SK-N-SH treated with all-trans-retinoic acid at 6 μM for 48 hours (cell line): ENCODE measurements around the gene RRBP1.

Experiments
- ATAC-seq: fragments of 200-7000 bp; cut with Tn5 transposase; 3 replicates; pipeline ENCODE4 v1.9.1; 2020; ENCODE audit warnings: mild to moderate bottlenecking, moderate library complexity
- ARNTL ChIP-seq: fragments of 450-650 bp; formaldehyde crosslinking; IDR thresholded peaks from 2 replicates; pipeline ENCODE4 v1.5.0; 2020; ENCODE audit warnings: low read depth, mild to moderate bottlenecking, moderate library complexity, borderline replicate concordance
- BACH2 ChIP-seq: fragments of 250-450 bp; sonication (Bioruptor Pico); IDR thresholded peaks from 2 replicates; pipeline ENCODE4 v1.9.0; 2021; ENCODE audit warnings: mild to moderate bottlenecking, borderline replicate concordance
- CSDC2 ChIP-seq: fragments of 250-450 bp; sonication (Bioruptor Pico); IDR thresholded peaks from 2 replicates; pipeline ENCODE4 v1.5.0; 2020; ENCODE audit warnings: mild to moderate bottlenecking, moderate library complexity
- ESRRG ChIP-seq: fragments of 250-450 bp; sonication (Bioruptor Pico); IDR thresholded peaks from 2 replicates; pipeline ENCODE4 v1.6.1; 2021; ENCODE audit warnings: mild to moderate bottlenecking
- OSR1 ChIP-seq: fragments of 250-450 bp; sonication (Bioruptor Pico); IDR thresholded peaks from 2 replicates; pipeline ENCODE4 v1.8.0; 2022; ENCODE audit warnings: moderate library complexity, mild to moderate bottlenecking, inconsistent platforms
- RARB ChIP-seq: fragments of 250-450 bp; sonication (Bioruptor Pico); IDR thresholded peaks from 2 replicates; pipeline ENCODE4 v1.8.0; 2021; ENCODE audit warnings: mild to moderate bottlenecking, moderate library complexity
- TCF4 ChIP-seq: fragments of 250-450 bp; sonication (Bioruptor Pico); IDR thresholded peaks from 2 replicates; pipeline ENCODE4 v1.8.0; 2021; ENCODE audit warnings: mild to moderate bottlenecking, moderate library complexity, borderline replicate concordance
- TSHZ2 ChIP-seq: fragments of 250-450 bp; sonication (Bioruptor Pico); IDR thresholded peaks from 2 replicates; pipeline ENCODE4 v1.5.0; 2020; ENCODE audit warnings: mild to moderate bottlenecking, moderate library complexity
- ZFP3 ChIP-seq: fragments of 250-450 bp; sonication (Bioruptor Pico); IDR thresholded peaks from 2 replicates; pipeline ENCODE4 v1.5.0; 2020; ENCODE audit warnings: mild to moderate bottlenecking, moderate library complexity
- ZNF565 ChIP-seq: fragments of 450-650 bp; formaldehyde crosslinking; conservative IDR thresholded peaks from 2 replicates; pipeline ENCODE4 v1.5.0; 2020; ENCODE audit warnings: low read depth, mild to moderate bottlenecking, moderate library complexity
- TF ChIP-seq, protein P1 (sequence below): fragments of 250-450 bp; sonication (Bioruptor Pico); IDR thresholded peaks from 2 replicates; pipeline ENCODE4 v1.8.0; 2021; ENCODE audit warnings: low read depth, mild to moderate bottlenecking, moderate library complexity, borderline replicate concordance
- TF ChIP-seq, protein P2 (sequence below): fragments of 250-450 bp; sonication (Bioruptor Pico); IDR thresholded peaks from 2 replicates; pipeline ENCODE4 v1.8.0; 2020; ENCODE audit warnings: mild to moderate bottlenecking, moderate library complexity, borderline replicate concordance
- TF ChIP-seq, protein P3 (sequence below): fragments of 250-450 bp; sonication (Bioruptor Pico); IDR thresholded peaks from 2 replicates; pipeline ENCODE4 v1.5.1; 2021; ENCODE audit warnings: mild to moderate bottlenecking, moderate library complexity
- TF ChIP-seq, protein P4 (sequence below): fragments of 250-450 bp; sonication (Bioruptor Pico); IDR thresholded peaks from 2 replicates; pipeline ENCODE4 v1.5.1; 2020; ENCODE audit warnings: low read depth, mild to moderate bottlenecking, moderate library complexity

RRBP1 gene

GRCh38 chr20:17657898-17658647, 24.0 kb downstream of the RRBP1 start:
- TF ChIP-seq BACH2 (CRISPR knock-in tag), result no peak
- TF ChIP-seq, protein P1, sequence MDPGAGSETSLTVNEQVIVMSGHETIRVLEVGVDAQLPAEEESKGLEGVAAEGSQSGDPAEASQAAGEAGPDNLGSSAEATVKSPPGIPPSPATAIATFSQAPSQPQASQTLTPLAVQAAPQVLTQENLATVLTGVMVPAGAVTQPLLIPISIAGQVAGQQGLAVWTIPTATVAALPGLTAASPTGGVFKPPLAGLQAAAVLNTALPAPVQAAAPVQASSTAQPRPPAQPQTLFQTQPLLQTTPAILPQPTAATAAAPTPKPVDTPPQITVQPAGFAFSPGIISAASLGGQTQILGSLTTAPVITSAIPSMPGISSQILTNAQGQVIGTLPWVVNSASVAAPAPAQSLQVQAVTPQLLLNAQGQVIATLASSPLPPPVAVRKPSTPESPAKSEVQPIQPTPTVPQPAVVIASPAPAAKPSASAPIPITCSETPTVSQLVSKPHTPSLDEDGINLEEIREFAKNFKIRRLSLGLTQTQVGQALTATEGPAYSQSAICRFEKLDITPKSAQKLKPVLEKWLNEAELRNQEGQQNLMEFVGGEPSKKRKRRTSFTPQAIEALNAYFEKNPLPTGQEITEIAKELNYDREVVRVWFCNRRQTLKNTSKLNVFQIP, result no peak
- no peak for TF ChIP-seq ZFP3 (CRISPR knock-in tag)
- TF ChIP-seq, protein P2, sequence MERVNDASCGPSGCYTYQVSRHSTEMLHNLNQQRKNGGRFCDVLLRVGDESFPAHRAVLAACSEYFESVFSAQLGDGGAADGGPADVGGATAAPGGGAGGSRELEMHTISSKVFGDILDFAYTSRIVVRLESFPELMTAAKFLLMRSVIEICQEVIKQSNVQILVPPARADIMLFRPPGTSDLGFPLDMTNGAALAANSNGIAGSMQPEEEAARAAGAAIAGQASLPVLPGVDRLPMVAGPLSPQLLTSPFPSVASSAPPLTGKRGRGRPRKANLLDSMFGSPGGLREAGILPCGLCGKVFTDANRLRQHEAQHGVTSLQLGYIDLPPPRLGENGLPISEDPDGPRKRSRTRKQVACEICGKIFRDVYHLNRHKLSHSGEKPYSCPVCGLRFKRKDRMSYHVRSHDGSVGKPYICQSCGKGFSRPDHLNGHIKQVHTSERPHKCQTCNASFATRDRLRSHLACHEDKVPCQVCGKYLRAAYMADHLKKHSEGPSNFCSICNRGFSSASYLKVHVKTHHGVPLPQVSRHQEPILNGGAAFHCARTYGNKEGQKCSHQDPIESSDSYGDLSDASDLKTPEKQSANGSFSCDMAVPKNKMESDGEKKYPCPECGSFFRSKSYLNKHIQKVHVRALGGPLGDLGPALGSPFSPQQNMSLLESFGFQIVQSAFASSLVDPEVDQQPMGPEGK (CRISPR knock-in tag), result no peak
- TF ChIP-seq, protein P3, sequence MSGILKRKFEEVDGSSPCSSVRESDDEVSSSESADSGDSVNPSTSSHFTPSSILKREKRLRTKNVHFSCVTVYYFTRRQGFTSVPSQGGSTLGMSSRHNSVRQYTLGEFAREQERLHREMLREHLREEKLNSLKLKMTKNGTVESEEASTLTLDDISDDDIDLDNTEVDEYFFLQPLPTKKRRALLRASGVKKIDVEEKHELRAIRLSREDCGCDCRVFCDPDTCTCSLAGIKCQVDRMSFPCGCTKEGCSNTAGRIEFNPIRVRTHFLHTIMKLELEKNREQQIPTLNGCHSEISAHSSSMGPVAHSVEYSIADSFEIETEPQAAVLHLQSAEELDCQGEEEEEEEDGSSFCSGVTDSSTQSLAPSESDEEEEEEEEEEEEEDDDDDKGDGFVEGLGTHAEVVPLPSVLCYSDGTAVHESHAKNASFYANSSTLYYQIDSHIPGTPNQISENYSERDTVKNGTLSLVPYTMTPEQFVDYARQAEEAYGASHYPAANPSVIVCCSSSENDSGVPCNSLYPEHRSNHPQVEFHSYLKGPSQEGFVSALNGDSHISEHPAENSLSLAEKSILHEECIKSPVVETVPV (CRISPR knock-in tag), result no peak
- TF ChIP-seq, protein P4, sequence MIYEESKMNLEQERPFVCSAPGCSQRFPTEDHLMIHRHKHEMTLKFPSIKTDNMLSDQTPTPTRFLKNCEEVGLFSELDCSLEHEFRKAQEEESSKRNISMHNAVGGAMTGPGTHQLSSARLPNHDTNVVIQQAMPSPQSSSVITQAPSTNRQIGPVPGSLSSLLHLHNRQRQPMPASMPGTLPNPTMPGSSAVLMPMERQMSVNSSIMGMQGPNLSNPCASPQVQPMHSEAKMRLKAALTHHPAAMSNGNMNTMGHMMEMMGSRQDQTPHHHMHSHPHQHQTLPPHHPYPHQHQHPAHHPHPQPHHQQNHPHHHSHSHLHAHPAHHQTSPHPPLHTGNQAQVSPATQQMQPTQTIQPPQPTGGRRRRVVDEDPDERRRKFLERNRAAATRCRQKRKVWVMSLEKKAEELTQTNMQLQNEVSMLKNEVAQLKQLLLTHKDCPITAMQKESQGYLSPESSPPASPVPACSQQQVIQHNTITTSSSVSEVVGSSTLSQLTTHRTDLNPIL (CRISPR knock-in tag), result no peak
- TF ChIP-seq ZNF565 (CRISPR knock-in tag), result no peak
- no peak for TF ChIP-seq CSDC2 (CRISPR knock-in tag)
- no peak for TF ChIP-seq TSHZ2 (CRISPR knock-in tag)
- TF ChIP-seq OSR1 (CRISPR knock-in tag), result no peak
- TF ChIP-seq RARB (CRISPR knock-in tag), result no peak
- no peak for TF ChIP-seq TCF4 (CRISPR knock-in tag)
- no peak for ATAC-seq

DNA sequence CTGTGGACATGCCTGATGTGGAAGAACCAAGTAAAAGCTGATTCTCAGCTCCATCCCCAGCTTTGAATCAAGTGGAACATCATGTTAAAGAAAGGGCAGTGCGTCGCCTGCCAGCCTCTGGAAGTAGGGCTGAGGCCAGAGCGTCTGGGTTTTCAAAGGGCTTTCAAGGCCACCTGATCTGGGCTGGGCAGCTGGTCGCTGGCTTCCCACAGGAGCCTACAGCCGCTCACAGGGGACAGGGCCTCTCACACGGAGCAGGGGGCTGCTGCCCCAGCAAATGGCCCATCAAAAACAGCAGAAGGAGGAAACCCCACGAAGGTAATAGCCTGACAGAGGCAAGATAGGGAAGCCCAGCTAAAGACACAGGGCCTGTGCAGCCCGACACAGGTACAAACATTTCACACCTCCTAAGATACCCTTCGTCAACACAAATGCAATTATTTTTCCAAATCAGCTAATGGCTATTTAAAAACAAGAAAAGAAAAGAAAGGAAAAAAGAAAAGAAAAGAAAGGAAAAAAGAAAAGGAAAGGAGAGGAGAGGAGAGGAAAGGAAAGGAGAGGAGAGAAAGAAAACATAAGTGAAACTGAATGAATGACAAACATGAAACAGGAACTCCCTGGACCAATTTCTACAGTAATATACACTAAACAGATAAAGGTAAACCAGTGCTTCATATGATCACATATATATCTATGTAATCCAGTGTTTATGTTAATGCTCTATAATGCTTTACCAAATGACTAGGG, 24.8 kb downstream of the RRBP1 start:
- no peak for ATAC-seq

More for the DNA sequence above, 24.8 kb downstream of the RRBP1 start:
- no peak for TF ChIP-seq ARNTL (CRISPR knock-in tag)
- no peak for TF ChIP-seq TSHZ2 (CRISPR knock-in tag)
- TF ChIP-seq ESRRG (CRISPR knock-in tag), result no peak
- TF ChIP-seq CSDC2 (CRISPR knock-in tag), result no peak
- TF ChIP-seq BACH2 (CRISPR knock-in tag), result no peak
- TF ChIP-seq, protein P3 (CRISPR knock-in tag), result no peak
- no peak for TF ChIP-seq OSR1 (CRISPR knock-in tag)
- TF ChIP-seq ZFP3 (CRISPR knock-in tag), result no peak
- TF ChIP-seq, protein P4 (CRISPR knock-in tag), result no peak
